Stomach (tissue), 9 donors: ENCODE measurements around the gene PYDC2. TPM values are rescaled to one million over a fixed set of nuclear protein-coding genes. Genes with fewer than 3 reads are reported as not detected.
A peak's percentile ranks its signal among the peaks of the same experiment; 100 is the strongest.
"Not testable (repeated sequence)": the region's sequence is repeated elsewhere in the genome, so short reads cannot be mapped to it uniquely, and the experiment has no call there.

Source experiments
- DNase-seq, 2 donors: peaks; one replicate each; pipeline versions ENCODE4 v3.0.0 to v3.0.0-alpha.2; 2013 to 2019
- H3K27ac ChIP-seq, 5 donors: fragments of 200-600 bp in 4 of 5; sonication (generic) in 4 of 5; one replicate each; pipeline ENCODE4 v1.5.1; 2013 to 2019; ENCODE audit warnings: mild to moderate bottlenecking in 1 of 5, moderate library complexity in 1 of 5
- H3K27me3 ChIP-seq, 3 donors: fragments of 200-600 bp; sonication (generic); one replicate each; pipeline ENCODE4 v1.5.1; 2017 to 2019; ENCODE audit warnings: mixed run types in 1 of 3
- H3K36me3 ChIP-seq, 4 donors: fragments of 200-600 bp; sonication (generic); 1 replicate in 3 of 4; 2 replicates in 1 of 4; pipeline ENCODE4 v1.5.1; 2016 to 2019
- H3K4me1 ChIP-seq, 4 donors: fragments of 200-600 bp; sonication (generic); one replicate each; pipeline ENCODE4 v1.5.1; 2016 to 2019
- H3K4me3 ChIP-seq, 4 donors: fragments of 200-600 bp; sonication (generic) in 3 of 4; one replicate each; pipeline ENCODE4 v1.5.1; 2016 to 2019; ENCODE audit warnings: mild to moderate bottlenecking in 1 of 4
- H3K9me3 ChIP-seq, 4 donors: fragments of 200-600 bp; sonication (generic); one replicate each; pipeline ENCODE4 v1.5.1; 2016 to 2019
- EP300 ChIP-seq: sonication (generic); formaldehyde crosslinking; IDR thresholded peaks from one replicate; pipeline ENCODE4 v1.6.1; 2017; ENCODE audit warnings: antibody characterized with exemption
- POLR2A ChIP-seq, 4 donors: fragments of 450-650 bp; IDR thresholded peaks; one replicate each; pipeline ENCODE4 v1.6.1; 2016; ENCODE audit warnings: antibody characterized with exemption in 4 of 4, control low read depth in 2 of 4, mild to moderate bottlenecking in 1 of 4, moderate library complexity in 1 of 4
- POLR2AphosphoS5 ChIP-seq, 3 donors: sonication (generic); formaldehyde crosslinking; IDR thresholded peaks; one replicate each; pipeline ENCODE4 v1.6.1; 2016; ENCODE audit warnings: antibody characterized with exemption in 3 of 3
- WGBS, 5 donors: extraction: QIAGEN DNeasy Blood & Tissue Kit in 3 of 5; methylation state at CpG; one replicate each; pipeline versions ENCODE4 v1.1.5 to v1.1.7; 2013 to 2018; 5-methylcytosine and 5-hydroxymethylcytosine counted together
- intact Hi-C: fragments of 100-400 bp; cut with DNase I; formaldehyde crosslinking; loops from one replicate; pipeline ENCODE4 v1.15.1; 2023; ENCODE audit warnings: low total_unique reads
- polyA plus RNA-seq, 3 donors: library from polyadenylated mRNA; stranded (reverse); fragments of 200-250 nt; gene quantifications; one replicate each; pipeline ENCODE4 v1.2.3, GENCODE V29; 2013
- total RNA-seq, 5 donors: library from RNA; depleted of rRNA; stranded (reverse); fragments of >200 nt; gene quantifications; one replicate each; pipeline versions ENCODE4 v1.1.0 to v1.2.3, GENCODE V29; 2014 to 2016
- TF ChIP-seq, protein P1 (sequence below), 7 experiments: fragments of 450-650 bp in 4 of 7; fragments of 200-600 bp in 3 of 7; sonication (generic) in 3 of 7; IDR thresholded peaks; one replicate each; pipeline ENCODE4 v1.5.1; 2016 to 2019; ENCODE audit warnings: antibody characterized with exemption in 7 of 7, control low read depth in 2 of 7, mild to moderate bottlenecking in 1 of 7
- donor health status: healthy with polysubstance abuse.
- donor health status: Bipolar disorder and iron deficiency.
- donor health status: healthy.

Gene PYDC2
- total and polyA plus RNA-seq, 8 donors: not detected

DNA sequence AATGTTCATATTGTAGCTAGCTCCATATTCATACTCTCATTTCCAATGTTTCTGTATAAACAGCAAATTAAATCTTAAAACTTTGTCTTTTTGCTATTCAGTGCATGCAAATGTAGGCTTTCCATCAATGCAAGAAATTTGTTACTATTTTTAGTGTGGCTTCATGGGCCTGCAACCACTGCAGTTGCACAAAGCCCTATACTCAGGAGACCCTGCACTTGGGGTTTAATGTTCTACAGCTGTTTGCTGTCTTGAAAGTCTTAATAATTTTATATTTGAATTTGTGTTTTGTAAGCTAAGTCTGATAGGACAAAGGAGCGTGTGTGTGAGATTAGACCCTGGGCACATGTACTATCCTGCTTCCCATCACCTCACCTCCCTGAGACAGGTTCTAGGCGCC, 9.6 kb downstream of the PYDC2 start:
- H3K27me3 ChIP-seq: no peaks in the 10 kb centered on the region
- H3K36me3 ChIP-seq: no peaks in the 10 kb centered on the region
- H3K4me1 ChIP-seq: no peaks in the 10 kb centered on the region
- TF ChIP-seq POLR2A (IDR thresholded peaks at IDR 0.05): no peak
- TF ChIP-seq POLR2AphosphoS5 (IDR thresholded peaks at IDR 0.05): no peak
- intact Hi-C loops: no loop called here
- no peak overlapping the region for H3K4me3 ChIP-seq
- no peaks in the 10 kb centered on the region for H3K9me3 ChIP-seq
- DNase-seq: peak in 1 of 2 donors; percentile 9
- 72 to 83% (median 77%) methylated on average over 2 of the region's 2 CpGs for WGBS, 5 donors
- H3K27ac ChIP-seq: no peak overlapping the region

DNA sequence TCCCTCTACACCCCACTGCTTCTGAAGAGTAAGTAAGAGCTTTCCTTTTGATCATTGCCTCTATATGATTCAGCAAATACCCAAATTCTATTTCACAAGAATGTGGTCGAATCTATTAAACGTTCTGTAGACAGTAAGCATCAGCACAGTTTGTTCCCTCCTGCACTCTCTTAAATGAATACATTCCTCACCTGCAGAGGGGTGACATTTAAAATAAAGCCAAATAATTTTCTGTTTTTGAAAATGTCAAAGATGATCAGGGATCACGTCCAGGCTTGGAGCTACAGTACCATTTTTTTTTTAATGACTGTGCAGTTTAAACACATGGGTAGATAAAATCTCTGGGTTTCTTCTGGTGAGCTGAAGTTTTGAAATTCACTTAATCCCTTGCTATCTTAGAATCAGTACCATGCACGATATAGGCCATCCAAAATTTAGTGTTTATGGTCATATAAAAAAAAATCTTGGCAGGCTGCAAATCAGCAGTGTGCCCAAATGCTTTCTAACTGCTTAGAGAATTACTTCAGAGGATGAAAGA, 12.8 kb downstream of the PYDC2 start:
- Histone ChIP-seq H3K9me3 (no peaks in the 10 kb centered on the region), H3K36me3 (no peaks in the 10 kb centered on the region), H3K27ac (no peak overlapping the region), H3K27me3 (no peaks in the 10 kb centered on the region), H3K4me3 (no peak overlapping the region), H3K4me1 (no peaks in the 10 kb centered on the region)
- intact Hi-C loops: no loop called here
- WGBS, 5 donors: 63 to 78% (median 74%) methylated on average over 4 of the region's 4 CpGs
- no peak for DNase-seq
- TF ChIP-seq, protein P1, sequence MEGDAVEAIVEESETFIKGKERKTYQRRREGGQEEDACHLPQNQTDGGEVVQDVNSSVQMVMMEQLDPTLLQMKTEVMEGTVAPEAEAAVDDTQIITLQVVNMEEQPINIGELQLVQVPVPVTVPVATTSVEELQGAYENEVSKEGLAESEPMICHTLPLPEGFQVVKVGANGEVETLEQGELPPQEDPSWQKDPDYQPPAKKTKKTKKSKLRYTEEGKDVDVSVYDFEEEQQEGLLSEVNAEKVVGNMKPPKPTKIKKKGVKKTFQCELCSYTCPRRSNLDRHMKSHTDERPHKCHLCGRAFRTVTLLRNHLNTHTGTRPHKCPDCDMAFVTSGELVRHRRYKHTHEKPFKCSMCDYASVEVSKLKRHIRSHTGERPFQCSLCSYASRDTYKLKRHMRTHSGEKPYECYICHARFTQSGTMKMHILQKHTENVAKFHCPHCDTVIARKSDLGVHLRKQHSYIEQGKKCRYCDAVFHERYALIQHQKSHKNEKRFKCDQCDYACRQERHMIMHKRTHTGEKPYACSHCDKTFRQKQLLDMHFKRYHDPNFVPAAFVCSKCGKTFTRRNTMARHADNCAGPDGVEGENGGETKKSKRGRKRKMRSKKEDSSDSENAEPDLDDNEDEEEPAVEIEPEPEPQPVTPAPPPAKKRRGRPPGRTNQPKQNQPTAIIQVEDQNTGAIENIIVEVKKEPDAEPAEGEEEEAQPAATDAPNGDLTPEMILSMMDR (IDR thresholded peaks at IDR 0.05): no peak
- TF ChIP-seq POLR2AphosphoS5 (IDR thresholded peaks at IDR 0.05) (no peak), POLR2A (IDR thresholded peaks at IDR 0.05) (no peak), EP300 (no peak)

DNA sequence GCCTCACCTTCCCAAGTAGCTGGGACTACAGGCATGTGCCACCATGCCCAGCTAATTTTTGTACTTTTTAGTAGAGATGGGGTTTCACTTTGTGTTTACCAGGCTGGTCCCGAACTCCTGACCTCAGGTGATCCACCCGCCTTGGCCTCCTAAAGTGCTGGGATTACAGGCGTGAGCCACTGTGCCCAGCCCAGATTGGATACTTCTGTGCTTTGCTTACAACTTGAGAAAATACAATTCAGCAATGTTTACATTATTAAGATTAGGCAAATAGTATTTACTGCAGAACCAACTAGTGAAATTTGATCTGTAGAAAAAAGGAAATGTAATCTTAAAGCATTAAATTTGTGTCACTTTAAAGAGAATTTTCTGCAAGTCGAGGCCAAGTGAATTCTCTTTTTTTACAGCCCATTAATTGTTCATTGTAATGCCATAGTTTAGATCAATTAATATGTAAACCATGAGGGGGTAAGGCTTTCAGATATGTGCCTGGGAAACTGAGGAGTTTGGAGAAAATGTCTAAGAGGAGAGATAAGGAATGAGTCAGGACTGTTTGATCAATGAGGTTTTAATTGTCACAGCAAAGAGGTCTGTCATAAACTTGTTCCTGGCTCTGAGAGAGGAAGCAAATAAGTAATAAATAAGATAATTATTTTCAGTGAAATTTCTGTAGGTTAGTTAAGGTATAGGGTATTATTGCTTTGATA, 15.3 kb downstream of the PYDC2 start:
- TF ChIP-seq POLR2AphosphoS5 (IDR thresholded peaks at IDR 0.05): no peak
- no peak for TF ChIP-seq POLR2A (IDR thresholded peaks at IDR 0.05)
- TF ChIP-seq EP300: no peak
- TF ChIP-seq, protein P1 (IDR thresholded peaks at IDR 0.05): no peak
- Histone ChIP-seq H3K27ac (no peak overlapping the region), H3K4me3 (no peak overlapping the region), H3K4me1 (no peaks in the 10 kb centered on the region), H3K36me3 (no peaks in the 10 kb centered on the region), H3K27me3 (no peaks in the 10 kb centered on the region), H3K9me3 (peaks cover 0 to 5% (median 4%) of the 10 kb centered on the region in 4 donors)
- peak in 1 of 2 donors; percentile 21 for DNase-seq
- WGBS, 5 donors: 25 to 44% (median 37%) methylated on average over 4 of the region's 4 CpGs
- intact Hi-C loops: no loop called here

DNA sequence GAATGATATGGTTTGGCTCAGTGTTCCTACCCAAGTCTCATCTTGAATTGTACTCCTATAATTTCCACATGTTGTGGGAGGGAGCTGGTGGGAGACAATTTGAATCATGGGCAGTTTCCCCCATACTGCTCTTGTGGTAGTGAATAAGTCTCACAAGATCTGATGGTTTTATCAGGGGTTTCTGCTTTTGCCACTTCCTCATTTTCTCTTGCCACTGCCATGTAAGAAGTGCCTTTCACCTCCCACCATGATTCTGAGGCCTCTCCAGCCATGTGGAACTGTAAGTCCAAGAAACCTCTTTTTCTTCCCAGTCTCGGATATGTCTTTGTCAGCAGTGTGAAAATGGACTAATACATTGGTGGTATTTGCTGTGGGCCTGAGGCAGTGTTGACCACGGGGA, 23.0 kb downstream of the PYDC2 start:
- H3K4me1 ChIP-seq, H3K36me3 ChIP-seq, H3K4me3 ChIP-seq, H3K27me3 ChIP-seq, intact Hi-C loops, H3K27ac ChIP-seq, DNase-seq: not testable (repeated sequence)
- 73 to 88% (median 79%) methylated on average over 2 of the region's 2 CpGs for WGBS, 5 donors
- peaks cover 0 to 11% (median 9%) of the 10 kb centered on the region in 4 donors for H3K9me3 ChIP-seq

DNA sequence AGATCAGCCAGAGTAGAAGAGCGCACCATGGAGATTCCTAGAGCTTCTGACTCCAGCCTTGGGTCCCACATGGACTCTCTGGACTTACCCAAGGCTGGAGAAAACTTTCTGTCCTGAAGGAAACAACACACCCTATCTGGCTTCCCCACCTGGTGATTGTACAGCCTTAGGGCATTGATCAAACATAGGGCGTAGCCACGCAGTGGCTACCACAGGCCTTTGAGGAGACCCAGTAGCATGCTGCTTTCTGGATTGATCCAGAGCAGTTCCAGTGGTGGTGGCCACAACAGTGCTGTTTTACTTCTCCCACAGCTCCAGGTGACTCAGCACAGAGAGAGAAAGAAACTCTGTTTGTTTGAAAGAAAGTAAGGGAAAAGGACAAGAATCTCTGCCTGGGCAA, 23.5 kb downstream of the PYDC2 start:
- DNase-seq: no peak
- H3K27me3 ChIP-seq: no peaks in the 10 kb centered on the region
- WGBS, 5 donors: 80 to 96% (median 91%) methylated on average over 3 of the region's 3 CpGs
- H3K9me3 ChIP-seq: peaks cover 0 to 11% (median 9%) of the 10 kb centered on the region in 4 donors
- no peaks in the 10 kb centered on the region for H3K36me3 ChIP-seq
- H3K4me3 ChIP-seq: no peak overlapping the region
- no peak overlapping the region for H3K27ac ChIP-seq
- no peaks in the 10 kb centered on the region for H3K4me1 ChIP-seq
- intact Hi-C loops: no loop called here
- TF ChIP-seq POLR2A (IDR thresholded peaks at IDR 0.05): no peak
- TF ChIP-seq POLR2AphosphoS5 (IDR thresholded peaks at IDR 0.05): no peak
- TF ChIP-seq EP300: no peak
- TF ChIP-seq, protein P1 (IDR thresholded peaks at IDR 0.05): no peak
